Measurements from ENCODE around the gene FRRS1L. TPM values are rescaled to one million over a fixed set of nuclear protein-coding genes. Genes with fewer than 3 reads are reported as not detected.

FRRS1L gene
- total and polyA plus RNA-seq, 2 of the 13 experiments (the other 11 are each of a cell fraction or from before 2014, with no cell fraction given): 0.02 to 0.03 TPM

- TF ChIP-seq HMGXB3 (CRISPR knock-in tag; IDR thresholded peaks at IDR 0.05; ENCODE audit: borderline replicate concordance) (peak; percentile 69; the same call in 1 of the 2 replicates), ETV5 (CRISPR knock-in tag; IDR thresholded peaks at IDR 0.05; ENCODE audit: borderline replicate concordance) (peak; percentile 45; the same call in 1 of the 2 replicates), SOX5 (CRISPR knock-in tag; IDR thresholded peaks at IDR 0.05; ENCODE audit: borderline replicate concordance) (no peak; the same call in 1 of the 2 replicates), IRF2 (CRISPR knock-in tag; IDR thresholded peaks at IDR 0.05) (peak; percentile 68; the same call in 1 of the 2 replicates), DNMT1 (CRISPR knock-in tag; IDR thresholded peaks at IDR 0.05) (0 out of 2 replicates have a peak, but pooled peaks have one; percentile 46), KDM5B (CRISPR knock-in tag; IDR thresholded peaks at IDR 0.05; ENCODE audit: borderline replicate concordance) (0 out of 2 replicates have a peak, but pooled peaks have one; percentile 74), KMT2B (CRISPR knock-in tag; IDR thresholded peaks at IDR 0.05) (peak; percentile 73; the same call in 1 of the 2 replicates), BRCA1 (CRISPR knock-in tag; IDR thresholded peaks at IDR 0.05) (no peak), HOXA5 (CRISPR knock-in tag; IDR thresholded peaks at IDR 0.05) (0 out of 2 replicates have a peak, but pooled peaks have one; percentile 34), MZF1 (CRISPR knock-in tag; IDR thresholded peaks at IDR 0.05; ENCODE audit: borderline replicate concordance) (no peak), BCL6 (CRISPR knock-in tag; IDR thresholded peaks at IDR 0.05) (0 out of 2 replicates have a peak, but pooled peaks have one; percentile 26), DR1 (CRISPR knock-in tag; IDR thresholded peaks at IDR 0.05) (peak; percentile 49; the same call in 1 of the 2 replicates), TARDBP (CRISPR knock-in tag; IDR thresholded peaks at IDR 0.05) (0 out of 2 replicates have a peak, but pooled peaks have one; percentile 5), SMAD3 (CRISPR knock-in tag; IDR thresholded peaks at IDR 0.05) (peak; percentile 26; the same call in 1 of the 2 replicates), ZNF20 (CRISPR knock-in tag; IDR thresholded peaks at IDR 0.05) (no peak), ZXDC (CRISPR knock-in tag; IDR thresholded peaks at IDR 0.05) (no peak), ZNF3 (CRISPR knock-in tag; IDR thresholded peaks at IDR 0.05) (no peak), ZFX (CRISPR knock-in tag; IDR thresholded peaks at IDR 0.05; ENCODE audit: low read depth) (peak; percentile 79), IKZF5 (CRISPR knock-in tag; IDR thresholded peaks at IDR 0.05) (peak; percentile 61)
Measured at GRCh38 chr9:109119439-109120203, 47.4 kb downstream of the FRRS1L start, which contains the start of gene TMEM245 (continued).

Data from HepG2 (cell line).